VCaP (cell line): ENCODE data around the gene LBHD2.
"Not testable (repeated sequence)": the region's sequence is repeated elsewhere in the genome, so short reads cannot be mapped to it uniquely, and the experiment has no call there.

Experiments
- H3K27ac ChIP-seq: fragments of 450-650 bp; 2 replicates; pipeline ENCODE4 v1.5.1; 2017
- TF ChIP-seq, protein P1 (sequence below): fragments of 450-650 bp; conservative IDR thresholded peaks from 2 replicates; pipeline ENCODE4 v1.5.1; 2017; ENCODE audit warnings: mild to moderate bottlenecking, moderate library complexity

The LBHD2 gene

DNA sequence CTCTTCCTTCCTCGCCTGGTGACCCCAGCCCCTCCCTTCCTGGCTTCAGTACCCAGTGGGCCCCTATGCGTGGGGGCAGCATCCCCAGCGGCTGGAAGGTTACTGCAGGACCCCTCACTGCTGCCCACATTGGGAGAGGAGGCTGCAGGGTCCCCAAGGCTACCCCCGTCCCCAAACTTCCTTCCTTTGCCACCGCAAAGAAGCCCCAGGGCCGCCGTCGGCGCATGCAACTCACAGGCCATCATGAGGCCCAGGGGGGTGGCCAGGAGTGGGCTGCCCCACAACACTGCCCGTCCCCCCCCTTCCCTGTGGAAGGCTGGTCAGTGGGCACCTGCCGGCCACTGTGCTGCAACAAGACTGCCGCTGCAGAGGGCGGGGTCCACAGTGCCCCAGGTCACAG is 29.8 kb downstream of the LBHD2 start:
- TF ChIP-seq, protein P1, sequence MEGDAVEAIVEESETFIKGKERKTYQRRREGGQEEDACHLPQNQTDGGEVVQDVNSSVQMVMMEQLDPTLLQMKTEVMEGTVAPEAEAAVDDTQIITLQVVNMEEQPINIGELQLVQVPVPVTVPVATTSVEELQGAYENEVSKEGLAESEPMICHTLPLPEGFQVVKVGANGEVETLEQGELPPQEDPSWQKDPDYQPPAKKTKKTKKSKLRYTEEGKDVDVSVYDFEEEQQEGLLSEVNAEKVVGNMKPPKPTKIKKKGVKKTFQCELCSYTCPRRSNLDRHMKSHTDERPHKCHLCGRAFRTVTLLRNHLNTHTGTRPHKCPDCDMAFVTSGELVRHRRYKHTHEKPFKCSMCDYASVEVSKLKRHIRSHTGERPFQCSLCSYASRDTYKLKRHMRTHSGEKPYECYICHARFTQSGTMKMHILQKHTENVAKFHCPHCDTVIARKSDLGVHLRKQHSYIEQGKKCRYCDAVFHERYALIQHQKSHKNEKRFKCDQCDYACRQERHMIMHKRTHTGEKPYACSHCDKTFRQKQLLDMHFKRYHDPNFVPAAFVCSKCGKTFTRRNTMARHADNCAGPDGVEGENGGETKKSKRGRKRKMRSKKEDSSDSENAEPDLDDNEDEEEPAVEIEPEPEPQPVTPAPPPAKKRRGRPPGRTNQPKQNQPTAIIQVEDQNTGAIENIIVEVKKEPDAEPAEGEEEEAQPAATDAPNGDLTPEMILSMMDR, result no peak
- no peak overlapping the region for H3K27ac ChIP-seq

DNA sequence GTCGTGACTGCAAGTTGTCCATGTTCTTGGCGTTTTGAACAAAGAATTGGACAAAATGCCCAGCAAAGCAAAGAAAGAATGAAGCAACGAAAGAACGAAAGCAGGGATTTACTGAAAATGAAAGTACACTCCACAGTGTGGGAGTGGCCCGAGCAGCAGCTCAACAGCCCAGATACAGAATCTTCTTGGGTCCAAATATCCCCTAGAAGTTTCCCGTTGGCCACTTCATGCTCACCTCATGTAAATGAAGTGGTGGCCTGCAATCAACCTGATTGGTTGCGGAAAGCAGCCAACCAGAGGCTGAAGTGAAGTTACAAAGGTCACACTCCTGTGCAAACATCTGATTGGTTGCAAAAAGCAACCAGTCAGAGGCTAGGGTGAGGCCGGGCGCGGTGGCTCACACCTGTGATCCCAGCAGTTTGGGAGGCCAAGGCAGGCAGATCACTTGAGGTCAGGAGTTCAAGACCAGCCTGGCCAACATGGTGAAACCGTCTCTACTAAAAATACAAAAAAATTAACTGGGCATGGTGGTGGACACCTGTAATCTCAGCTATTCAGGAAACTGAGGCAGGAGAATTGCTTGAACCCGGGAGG is 31.2 kb downstream of the LBHD2 start:
- H3K27ac ChIP-seq, result not testable (repeated sequence)

GRCh38 chr14:103115845-103116572 is 32.0 kb downstream of the LBHD2 start:
- no peak overlapping the region for H3K27ac ChIP-seq

DNA sequence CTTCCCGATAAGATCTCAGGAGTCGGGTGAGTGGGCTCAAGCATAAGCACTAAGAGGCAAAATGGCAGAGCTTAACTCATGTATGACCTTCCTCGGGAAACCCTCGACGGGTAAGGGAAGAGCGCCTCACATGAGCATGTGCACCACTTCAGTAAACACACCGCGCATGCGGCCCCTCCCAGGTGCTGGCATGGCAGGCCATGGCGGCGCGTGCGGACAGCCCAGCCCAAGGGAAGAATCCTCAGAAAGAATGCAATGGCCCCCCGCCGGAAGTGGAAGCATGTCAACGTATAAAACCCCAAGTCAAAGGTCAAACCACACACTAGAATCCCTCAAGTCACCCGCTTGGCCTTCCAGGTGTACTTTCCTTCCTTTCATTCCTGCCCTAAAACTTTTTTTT is 32.6 kb downstream of the LBHD2 start:
- TF ChIP-seq, protein P1, result no peak
- no peak overlapping the region for H3K27ac ChIP-seq

More at GRCh38 chr14:103115845-103116572, 32.0 kb downstream of the LBHD2 start:
- TF ChIP-seq, protein P1, result no peak

- H3K27ac ChIP-seq, result not testable (repeated sequence)
Observed at GRCh38 chr14:103117499-103117898, 33.5 kb downstream of the LBHD2 start.

DNA sequence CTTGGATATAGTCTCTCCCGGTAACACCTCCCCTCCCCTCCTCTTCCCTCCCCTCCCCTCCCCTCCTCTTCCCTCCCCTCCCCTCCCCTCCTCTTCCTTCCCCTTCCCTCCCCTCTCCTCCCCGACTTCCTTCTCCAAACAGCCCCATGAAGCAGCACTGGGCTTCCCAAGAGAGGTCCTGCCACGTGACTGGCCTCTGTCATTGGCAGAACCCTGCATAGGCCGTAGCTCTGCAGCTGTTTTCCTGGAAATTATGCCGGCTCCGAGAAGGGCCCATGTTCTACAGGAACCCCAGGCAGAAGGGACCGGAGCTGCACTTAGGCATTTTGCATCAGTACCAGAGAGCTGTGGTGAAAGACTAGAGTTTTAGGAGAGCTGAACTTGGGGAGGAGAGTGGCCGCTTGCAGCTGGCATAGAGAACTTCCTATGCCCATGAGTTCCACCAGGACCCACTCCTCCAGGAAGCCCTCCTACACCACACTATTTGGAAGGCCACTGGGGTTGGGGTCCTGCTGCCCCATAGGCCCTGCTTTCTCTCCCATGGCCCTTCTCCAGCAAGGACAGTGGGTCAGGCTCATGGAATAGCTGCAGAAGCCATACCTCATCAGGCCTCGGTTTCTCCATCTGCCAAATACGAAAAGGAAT is 34.1 kb downstream of the LBHD2 start:
- TF ChIP-seq, protein P1, result no peak
- H3K27ac ChIP-seq, result no peak overlapping the region

GRCh38 chr14:103118663-103119404 is 34.8 kb downstream of the LBHD2 start:
- H3K27ac ChIP-seq, result no peak overlapping the region
- TF ChIP-seq, protein P1, result no peak

DNA sequence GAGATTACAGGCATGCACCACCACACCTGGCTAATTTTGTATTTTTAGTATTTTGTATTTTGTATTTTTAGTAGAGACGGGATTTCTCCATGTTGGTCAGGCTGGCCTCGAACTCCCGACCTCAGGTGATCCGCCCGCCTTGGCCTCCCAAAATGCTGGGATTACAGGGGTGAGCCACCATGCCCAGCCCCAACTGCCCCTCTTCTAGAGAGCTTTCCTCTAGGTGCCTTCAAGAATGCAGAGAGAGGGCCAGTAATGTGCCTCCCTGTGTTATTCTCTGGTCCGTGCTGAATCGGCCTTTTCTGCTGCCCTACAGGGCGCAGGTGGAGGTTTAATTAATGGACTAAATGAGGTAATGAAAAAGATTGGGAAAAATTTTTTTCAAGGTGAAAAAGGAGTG is 35.5 kb downstream of the LBHD2 start:
- not testable (repeated sequence) for H3K27ac ChIP-seq
